Sigmoid colon (tissue), 4 donors: ENCODE measurements around the gene TGFBR2.

Experiments
- CTCF ChIP-seq, 4 experiments: fragments of 450-650 bp in 3 of 4; fragments of 200-600 bp in 1 of 4; IDR thresholded peaks; one replicate each; pipeline ENCODE4 v1.5.1; 2016 to 2019; ENCODE audit warnings: antibody characterized with exemption in 4 of 4, mild to moderate bottlenecking in 3 of 4, moderate library complexity in 2 of 4
- EP300 ChIP-seq, 4 donors: sonication (generic); formaldehyde crosslinking; IDR thresholded peaks; one replicate each; pipeline ENCODE4 v1.6.1; 2017; ENCODE audit warnings: antibody characterized with exemption in 4 of 4
- POLR2A ChIP-seq, 2 donors: fragments of 450-650 bp; IDR thresholded peaks; one replicate each; pipeline ENCODE4 v1.6.1; 2016; ENCODE audit warnings: antibody characterized with exemption in 2 of 2, mild to moderate bottlenecking in 2 of 2, moderate library complexity in 2 of 2
- POLR2AphosphoS5 ChIP-seq, 4 donors: sonication (generic); formaldehyde crosslinking; IDR thresholded peaks; one replicate each; pipeline ENCODE4 v1.6.1; 2017; ENCODE audit warnings: antibody characterized with exemption in 4 of 4

- peak in 1 of 4 donors; percentile 17 for TF ChIP-seq POLR2AphosphoS5 (IDR thresholded peaks at IDR 0.05)
- TF ChIP-seq CTCF (IDR thresholded peaks at IDR 0.05) = no peak
- no peak for TF ChIP-seq POLR2A (IDR thresholded peaks at IDR 0.05)
- no peak for TF ChIP-seq EP300 (IDR thresholded peaks at IDR 0.05)
These were observed 65.3 kb downstream of the TGFBR2 start for GRCh38 chr3:30671527-30672286.
